B cell (primary cell): ENCODE results near the gene KPNA1. TPM values are rescaled to one million over a fixed set of nuclear protein-coding genes. Genes with fewer than 3 reads are reported as not detected.

Source experiments
- ATAC-seq: fragments of 200-7000 bp; cut with Tn5 transposase; one replicate; pipeline ENCODE4 v1.10.0; 2021; ENCODE audit warnings: low read depth, mild to moderate bottlenecking, moderate number of reproducible peaks, moderate library complexity
- CTCF ChIA-PET: fragments of 350-600 bp; sonication (Branson Sonifier 250); formaldehyde crosslinking; loops from one replicate; lab custom pipeline; 2021; ENCODE audit warnings: antibody characterized with exemption, inconsistent platforms; lab: Charles Lee
- POLR2A ChIA-PET: fragments of 350-600 bp; sonication (Branson Sonifier 250); formaldehyde crosslinking; loops from one replicate; lab custom pipeline; 2021; ENCODE audit warnings: antibody characterized with exemption; lab: Charles Lee
- DNase-seq: peaks from one replicate; pipeline ENCODE4 v3.0.0; 2013
- H2AFZ ChIP-seq: 2 replicates; pipeline ENCODE4 v1.6.1; 2012; ENCODE audit warnings: mild to moderate bottlenecking, low read depth, low read length; ENCODE audit not compliant: insufficient read depth, poor library complexity, severe bottlenecking
- H3K27ac ChIP-seq, 2 donors: 1 replicate in 1 of 2; 2 replicates in 1 of 2; pipeline ENCODE4 v1.5.1; 2012 to 2013; ENCODE audit warnings: low read length in 2 of 2, mild to moderate bottlenecking in 2 of 2, moderate library complexity in 1 of 2
- H3K27me3 ChIP-seq, 4 experiments: fragments of 200-600 bp in 1 of 4; sonication (generic) in 1 of 4; replicated peaks in 1 of 4; 1 replicate in 2 of 4; 2 replicates in 2 of 4; pipeline versions ENCODE4 v1.6.1 to v1.7.0; 2013 to 2016; ENCODE audit warnings: low read length in 3 of 4, mild to moderate bottlenecking in 2 of 4, mixed read lengths in 1 of 4, moderate library complexity in 1 of 4; ENCODE audit not compliant: insufficient read depth in 4 of 4, control insufficient read depth in 3 of 4; ENCODE audit errors: control extremely low read depth in 1 of 4
- H3K36me3 ChIP-seq, 2 experiments: replicated peaks in 1 of 2; 1 replicate in 1 of 2; 2 replicates in 1 of 2; pipeline versions ENCODE4 v1.6.1 to v1.7.1; 2013; ENCODE audit warnings: low read length in 1 of 2; ENCODE audit not compliant: insufficient read depth in 2 of 2, control insufficient read depth in 1 of 2; ENCODE audit errors: control extremely low read depth in 1 of 2, extremely low read depth in 1 of 2
- H3K4me1 ChIP-seq, 2 donors: fragments of 200-600 bp in 1 of 2; sonication (generic) in 1 of 2; 1 replicate in 1 of 2; 2 replicates in 1 of 2; pipeline versions ENCODE4 v1.5.1 to v1.6.1; 2013 to 2017; ENCODE audit warnings: low read length in 2 of 2; ENCODE audit not compliant: control insufficient read depth in 2 of 2, insufficient read depth in 2 of 2
- H3K4me2 ChIP-seq: replicated peaks from 2 replicates; pipeline ENCODE3; 2012; ENCODE audit warnings: mild to moderate bottlenecking, low read depth, low read length; ENCODE audit not compliant: poor library complexity, severe bottlenecking
- H3K4me3 ChIP-seq, 5 experiments: fragments of 200-600 bp in 1 of 5; sonication (generic) in 1 of 5; 1 replicate in 3 of 5; 2 replicates in 2 of 5; pipeline versions ENCODE4 v1.5.1 to v1.7.0; 2011 to 2016; ENCODE audit warnings: low read length in 4 of 5, mild to moderate bottlenecking in 4 of 5, low read depth in 2 of 5, control low read depth in 1 of 5, moderate library complexity in 1 of 5; ENCODE audit not compliant: insufficient read depth in 1 of 5; ENCODE audit errors: control extremely low read depth in 1 of 5, extremely low read depth in 1 of 5
- H3K79me2 ChIP-seq: fragments of 200-600 bp; sonication (generic); one replicate; pipeline ENCODE4 v1.6.0; 2016; ENCODE audit warnings: low read length; ENCODE audit not compliant: control insufficient read depth, insufficient read depth
- H3K9ac ChIP-seq: fragments of 200-600 bp; sonication (generic); 2 replicates; pipeline ENCODE4 v1.6.1; 2017; ENCODE audit warnings: mild to moderate bottlenecking, low read length, moderate library complexity
- H3K9me3 ChIP-seq, 3 donors: one replicate each; pipeline versions ENCODE4 v1.6.1 to v1.7.1; 2013; ENCODE audit warnings: low read length in 2 of 3; ENCODE audit not compliant: control insufficient read depth in 2 of 3, insufficient read depth in 1 of 3; ENCODE audit errors: control extremely low read depth in 1 of 3
- H4K20me1 ChIP-seq: 2 replicates; pipeline ENCODE4 v1.6.0; 2012; ENCODE audit warnings: mild to moderate bottlenecking, low read length; ENCODE audit not compliant: insufficient read depth, control insufficient read depth, poor library complexity, severe bottlenecking
- H3K27ac Mint-ChIP-seq: one replicate; pipeline ENCODE4 v1.8.0; 2021; ENCODE audit warnings: mixed read lengths
- H3K27me3 Mint-ChIP-seq: one replicate; pipeline ENCODE4 v1.8.0; 2021; ENCODE audit warnings: mixed read lengths
- H3K4me1 Mint-ChIP-seq: one replicate; pipeline ENCODE4 v1.8.0; 2021; ENCODE audit warnings: mixed read lengths
- H3K4me3 Mint-ChIP-seq: one replicate; pipeline ENCODE4 v1.8.0; 2021; ENCODE audit warnings: mixed read lengths
- H3K9me3 Mint-ChIP-seq: one replicate; pipeline ENCODE4 v1.8.0; 2022; ENCODE audit warnings: mixed read lengths; ENCODE audit not compliant: insufficient read depth
- CTCF ChIP-seq: fragments of 200-600 bp; IDR thresholded peaks from one replicate; pipeline ENCODE4 v1.8.0; 2022; ENCODE audit warnings: antibody characterized with exemption, mild to moderate bottlenecking
- EZH2 ChIP-seq: IDR thresholded peaks from 2 replicates; pipeline ENCODE4 v1.6.1; 2012; ENCODE audit warnings: borderline replicate concordance, low read depth, mild to moderate bottlenecking, moderate library complexity, low read length; ENCODE audit not compliant: insufficient read depth, poor library complexity, severe bottlenecking
- WGBS: methylation state at CpG from one replicate; pipeline ENCODE4 v1.1.5; 2013; ENCODE audit warnings: missing lambda C conversion rate; ENCODE audit not compliant: insufficient coverage; 5-methylcytosine and 5-hydroxymethylcytosine counted together
- intact Hi-C: fragments of 100-400 bp; cut with micrococcal nuclease; formaldehyde crosslinking; loops from one replicate; pipeline ENCODE4 v1.10.0; 2022
- polyA plus RNA-seq: library from polyadenylated mRNA; depleted of rRNA; stranded (reverse); fragments of >200 nt; gene quantifications from 2 replicates; pipeline ENCODE4 v1.2.3, GENCODE V29; 2012
- total RNA-seq, 2 donors: library from RNA; stranded (reverse); fragments of 120-200 nt in 1 of 2; gene quantifications; 1 replicate in 1 of 2; 2 replicates in 1 of 2; pipeline versions ENCODE4 v1.2.3 to v1.2.4, GENCODE V29; 2013 to 2022

KPNA1 gene
- total and polyA plus RNA-seq, 2 donors (not counting 1 experiment from before 2014, with no cell fraction given): 14.9 to 79.4 TPM

- POLR2A ChIA-PET: no interaction called here
- CTCF ChIA-PET: interaction anchor here (0.9 kb wide), 1 partner anchor 9 kb away, joined by 3 read pairs; the partner anchor contains the start of gene KPNA1
- Histone ChIP-seq H3K79me2 (peaks cover 100% of the 10 kb centered on the region), H3K4me1 (peaks cover 0 to 3% of the 10 kb centered on the region in 2 donors), H2AFZ (no peak overlapping the region), H3K4me2 (no peak overlapping the region), H3K9me3 (peaks cover 0 to 2% (median 0%) of the 10 kb centered on the region in 3 donors), H3K27me3 (no peaks in the 10 kb centered on the region), H3K4me3 (no peak overlapping the region), H4K20me1 (peaks cover 89% of the 10 kb centered on the region), H3K27ac (no peak overlapping the region), H3K9ac (no peak overlapping the region), H3K36me3 (peaks cover 3 to 4% of the 10 kb centered on the region in 2 experiments)
- intact Hi-C loops: no loop called here
- no peak for ATAC-seq
- H3K4me3 Mint-ChIP-seq: no peak overlapping the region
- DNase-seq: no peak
- 100% methylated on average over 1 of the region's 2 CpGs for WGBS
- H3K27ac Mint-ChIP-seq: no peak overlapping the region
- TF ChIP-seq CTCF: no peak
- TF ChIP-seq EZH2: no peak
- H3K9me3 Mint-ChIP-seq: no peaks in the 10 kb centered on the region
- no peaks in the 10 kb centered on the region for H3K27me3 Mint-ChIP-seq
- peaks cover 64% of the 10 kb centered on the region for H3K4me1 Mint-ChIP-seq
Observed at GRCh38 chr3:122505676-122506075, 9.1 kb downstream of the KPNA1 start.

- Histone ChIP-seq H3K4me2 (no peak overlapping the region), H4K20me1 (peaks cover 88% of the 10 kb centered on the region), H3K4me3 (no peak overlapping the region), H2AFZ (no peak overlapping the region), H3K9me3 (peaks cover 0 to 2% (median 0%) of the 10 kb centered on the region in 3 donors), H3K9ac (no peak overlapping the region), H3K27me3 (no peaks in the 10 kb centered on the region), H3K36me3 (peaks cover 0 to 4% of the 10 kb centered on the region in 2 experiments), H3K79me2 (peaks cover 91% of the 10 kb centered on the region), H3K4me1 (peaks cover 0 to 3% of the 10 kb centered on the region in 2 donors), H3K27ac (no peak overlapping the region)
- DNase-seq (no peak), ATAC-seq (no peak)
- no peak overlapping the region for H3K4me3 Mint-ChIP-seq
- WGBS: no CpG with 5 or more reads among the region's 2 CpGs
- POLR2A ChIA-PET: no interaction called here
- intact Hi-C loops: no loop called here
- TF ChIP-seq CTCF (no peak), EZH2 (no peak)
- CTCF ChIA-PET: no interaction called here
- no peaks in the 10 kb centered on the region for H3K9me3 Mint-ChIP-seq
- H3K27ac Mint-ChIP-seq: no peak overlapping the region
- H3K4me1 Mint-ChIP-seq: peaks cover 55% of the 10 kb centered on the region
- no peaks in the 10 kb centered on the region for H3K27me3 Mint-ChIP-seq
Observed at GRCh38 chr3:122502941-122503340, 11.8 kb downstream of the KPNA1 start.
